Measurements from ENCODE around the gene SGSH.

Gene SGSH

GRCh38 chr17:80219013-80219762 lies 945 bp downstream of the SGSH start:
- TF ChIP-seq CTCF (IDR thresholded peaks at IDR 0.05; ENCODE audit: insufficient read depth, low read length, poor library complexity, severe bottlenecking) (no peak), EZH2phosphoT487 (conservative IDR thresholded peaks at IDR 0.05; ENCODE audit: low read length) (no peak)
- no peaks in the 10 kb centered on the region for H3K9me3 ChIP-seq (ENCODE audit: insufficient read depth, low read length)
- no peaks in the 10 kb centered on the region for H3K36me3 ChIP-seq (ENCODE audit: low read length)
- H3K9me2 ChIP-seq (replicated peaks; ENCODE audit: insufficient read depth, low read length): no peaks in the 10 kb centered on the region
- no peak overlapping the region for H2AFZ ChIP-seq (ENCODE audit: low read depth, low read length, severe bottlenecking)
- peak overlapping the region; percentile 27; the same call in 1 of the 2 replicates for H3K9ac ChIP-seq (ENCODE audit: low read length)
- no peaks in the 10 kb centered on the region for H4K20me1 ChIP-seq (ENCODE audit: low read depth, low read length)
- H3K27me3 ChIP-seq (ENCODE audit: low read length): no peaks in the 10 kb centered on the region
- peak overlapping the region; percentile 44 for H3K4me2 ChIP-seq (ENCODE audit: low read depth, low read length, poor library complexity, severe bottlenecking)
- H3K4me3 ChIP-seq (ENCODE audit: insufficient read depth, low read length, poor library complexity, severe bottlenecking): no peak overlapping the region
- H3F3A ChIP-seq (ENCODE audit: insufficient read depth): no peaks in the 10 kb centered on the region
- H3K79me2 ChIP-seq (ENCODE audit: insufficient read depth, low read length): no peaks in the 10 kb centered on the region
- no peak overlapping the region for H3K27ac ChIP-seq (ENCODE audit: low read depth, low read length)

- Histone ChIP-seq H3K4me2 (ENCODE audit: low read depth, low read length, poor library complexity, severe bottlenecking) (no peak overlapping the region), H2AFZ (ENCODE audit: low read depth, low read length, severe bottlenecking) (no peak overlapping the region), H3K9me2 (replicated peaks; ENCODE audit: insufficient read depth, low read length) (no peaks in the 10 kb centered on the region), H3K9ac (ENCODE audit: low read length) (no peak overlapping the region), H3K36me3 (ENCODE audit: low read length) (no peaks in the 10 kb centered on the region), H3K9me3 (ENCODE audit: insufficient read depth, low read length) (no peaks in the 10 kb centered on the region), H3F3A (ENCODE audit: insufficient read depth) (no peaks in the 10 kb centered on the region), H3K4me3 (ENCODE audit: insufficient read depth, low read length, poor library complexity, severe bottlenecking) (no peak overlapping the region), H4K20me1 (ENCODE audit: low read depth, low read length) (no peaks in the 10 kb centered on the region), H3K79me2 (ENCODE audit: insufficient read depth, low read length) (no peaks in the 10 kb centered on the region), H3K27me3 (ENCODE audit: low read length) (no peaks in the 10 kb centered on the region), H3K27ac (ENCODE audit: low read depth, low read length) (no peak overlapping the region)
- TF ChIP-seq EZH2phosphoT487 (conservative IDR thresholded peaks at IDR 0.05; ENCODE audit: low read length) (no peak), CTCF (IDR thresholded peaks at IDR 0.05; ENCODE audit: insufficient read depth, low read length, poor library complexity, severe bottlenecking) (no peak)
Observed at GRCh38 chr17:80218391-80218790, 1.7 kb downstream of the SGSH start.

GRCh38 chr17:80217703-80218362 lies 2.3 kb downstream of the SGSH start:
- no peak overlapping the region for H3K4me2 ChIP-seq (ENCODE audit: low read depth, low read length, poor library complexity, severe bottlenecking)
- no peak overlapping the region for H3K27ac ChIP-seq (ENCODE audit: low read depth, low read length)
- no peaks in the 10 kb centered on the region for H3K9me2 ChIP-seq (replicated peaks; ENCODE audit: insufficient read depth, low read length)
- H4K20me1 ChIP-seq (ENCODE audit: low read depth, low read length): no peaks in the 10 kb centered on the region
- no peak for TF ChIP-seq EZH2phosphoT487 (conservative IDR thresholded peaks at IDR 0.05; ENCODE audit: low read length)
- TF ChIP-seq CTCF (IDR thresholded peaks at IDR 0.05; ENCODE audit: insufficient read depth, low read length, poor library complexity, severe bottlenecking): no peak
- no peaks in the 10 kb centered on the region for H3K79me2 ChIP-seq (ENCODE audit: insufficient read depth, low read length)
- no peaks in the 10 kb centered on the region for H3K9me3 ChIP-seq (ENCODE audit: insufficient read depth, low read length)
- H3K27me3 ChIP-seq (ENCODE audit: low read length): no peaks in the 10 kb centered on the region
- no peak overlapping the region for H2AFZ ChIP-seq (ENCODE audit: low read depth, low read length, severe bottlenecking)
- H3K36me3 ChIP-seq (ENCODE audit: low read length): no peaks in the 10 kb centered on the region
- H3K9ac ChIP-seq (ENCODE audit: low read length): no peak overlapping the region
- H3K4me3 ChIP-seq (ENCODE audit: insufficient read depth, low read length, poor library complexity, severe bottlenecking): no peak overlapping the region
- no peaks in the 10 kb centered on the region for H3F3A ChIP-seq (ENCODE audit: insufficient read depth)
